NCI-H2081 treated with DMSO at 0.1 percent for 48 hours (cell line): Measurements from ENCODE around the gene DOCK4.

Source experiments
- DNase-seq: peaks from one replicate; lab custom pipeline; 2025; lab: John Stamatoyannopoulos, UW

The DOCK4 gene

DNA sequence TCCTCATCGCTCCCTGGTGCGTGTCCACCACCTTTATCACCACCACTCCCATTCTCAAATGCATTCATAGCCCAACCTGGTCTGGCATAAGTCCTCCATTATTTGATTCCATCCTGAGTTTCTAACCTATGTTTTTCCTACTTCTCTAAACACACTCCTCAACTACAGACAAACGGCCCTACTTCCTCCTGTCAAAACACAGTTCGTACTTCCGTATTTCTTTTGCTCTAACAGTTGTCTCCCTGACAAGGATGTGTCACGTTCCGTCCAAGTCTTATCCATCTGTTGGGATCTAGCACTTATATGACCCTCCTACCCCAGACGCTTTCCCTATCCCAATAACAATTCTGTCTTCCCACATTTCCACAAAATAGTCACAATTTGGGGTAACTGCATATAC, 46.8 kb downstream of the DOCK4 start:
- DNase-seq: no peak

DNA sequence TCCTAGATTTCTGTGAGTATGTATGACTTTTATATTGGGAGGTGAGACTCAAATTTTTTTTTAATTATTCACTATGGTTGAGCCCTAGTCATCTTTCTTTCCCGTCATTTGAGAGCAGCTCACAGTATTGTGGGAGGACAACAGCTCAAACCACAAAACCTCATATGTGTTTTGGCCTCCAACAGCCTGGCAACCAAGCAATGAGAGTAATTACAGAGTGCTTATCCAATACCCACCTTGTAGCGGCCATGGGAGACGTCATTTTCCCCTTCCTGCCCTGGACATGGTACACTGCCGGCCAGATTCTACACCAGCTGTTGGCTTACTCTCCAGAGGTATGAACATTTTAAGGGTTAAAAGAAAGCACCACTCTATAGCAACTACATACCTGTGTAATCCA, 49.1 kb downstream of the DOCK4 start:
- DNase-seq: peak; percentile 42

- DNase-seq: no peak
These were observed 49.8 kb downstream of the DOCK4 start for GRCh38 chr7:112156412-112156811.

DNA sequence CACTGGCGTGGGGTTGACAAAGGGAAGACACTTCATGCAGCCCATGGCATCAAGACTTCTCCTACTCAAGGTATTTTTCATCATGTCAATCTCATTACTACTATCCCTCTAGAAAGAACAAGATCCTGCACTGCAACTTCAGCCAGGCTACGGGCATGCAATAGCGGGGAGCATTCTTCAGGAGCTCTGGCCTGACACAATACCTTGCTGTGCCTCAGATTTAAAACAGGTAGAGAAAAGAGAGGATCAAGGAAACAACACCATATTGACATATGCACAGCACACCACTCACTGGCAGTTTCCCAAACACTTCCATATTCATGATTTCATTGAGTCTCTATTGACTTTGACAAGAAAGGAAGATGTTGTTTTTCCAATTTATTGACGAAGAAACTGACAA, 51.5 kb downstream of the DOCK4 start:
- no peak for DNase-seq

- no peak for DNase-seq
These were observed 54.0 kb downstream of the DOCK4 start for GRCh38 chr7:112152186-112152585.

- DNase-seq: no peak
These were observed 55.2 kb downstream of the DOCK4 start for GRCh38 chr7:112150823-112151641.

DNA sequence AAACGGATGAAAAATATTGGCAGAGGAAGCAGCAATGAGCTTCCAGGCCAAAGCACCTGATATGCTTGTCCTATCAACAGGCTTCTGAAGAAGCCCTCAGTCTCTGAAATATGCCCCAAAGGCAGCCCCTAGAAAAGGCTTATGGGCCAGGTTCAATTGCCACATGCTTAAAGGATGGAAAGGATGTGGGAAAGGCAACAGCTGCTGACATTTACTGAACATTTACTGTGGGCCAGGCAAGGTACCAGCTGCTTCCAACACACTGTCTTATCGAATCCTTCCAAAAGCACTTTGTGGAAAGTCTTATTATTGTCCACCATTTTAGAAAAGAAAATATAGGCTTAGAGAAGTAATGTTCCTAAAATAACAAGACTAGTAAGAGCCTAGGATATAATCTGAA, 56.5 kb downstream of the DOCK4 start:
- no peak for DNase-seq

DNA sequence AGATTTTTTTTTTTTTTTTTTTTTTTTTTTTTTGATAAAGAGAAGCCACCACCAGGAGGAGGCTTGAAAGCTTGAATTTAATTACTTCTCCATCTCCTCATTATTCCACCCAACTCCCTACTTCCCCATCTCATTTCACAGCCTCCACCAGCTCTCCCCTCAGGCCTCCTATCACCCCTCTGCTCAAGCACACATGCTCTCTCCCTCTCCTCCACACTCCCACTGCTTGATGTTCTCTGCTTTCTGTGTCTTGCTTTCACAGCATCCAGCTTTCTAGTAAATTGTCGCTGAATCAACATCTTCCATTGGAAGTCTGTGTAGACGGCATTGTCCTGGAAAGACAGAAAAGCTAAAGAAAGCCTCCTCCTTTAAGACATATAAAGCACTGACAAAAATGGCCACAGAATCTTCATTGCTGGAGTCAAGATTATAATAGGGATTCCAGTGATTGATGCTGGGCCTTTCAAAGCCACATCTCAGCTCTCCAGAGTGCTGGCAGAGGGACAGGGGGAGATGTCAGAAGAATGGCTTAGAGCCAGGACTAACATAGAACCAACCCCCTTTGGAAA, 58.3 kb downstream of the DOCK4 start:
- no peak for DNase-seq

GRCh38 chr7:112145206-112145605, 61.0 kb downstream of the DOCK4 start:
- no peak for DNase-seq

- no peak for DNase-seq
These were observed 61.7 kb downstream of the DOCK4 start for GRCh38 chr7:112144284-112145059.

DNA sequence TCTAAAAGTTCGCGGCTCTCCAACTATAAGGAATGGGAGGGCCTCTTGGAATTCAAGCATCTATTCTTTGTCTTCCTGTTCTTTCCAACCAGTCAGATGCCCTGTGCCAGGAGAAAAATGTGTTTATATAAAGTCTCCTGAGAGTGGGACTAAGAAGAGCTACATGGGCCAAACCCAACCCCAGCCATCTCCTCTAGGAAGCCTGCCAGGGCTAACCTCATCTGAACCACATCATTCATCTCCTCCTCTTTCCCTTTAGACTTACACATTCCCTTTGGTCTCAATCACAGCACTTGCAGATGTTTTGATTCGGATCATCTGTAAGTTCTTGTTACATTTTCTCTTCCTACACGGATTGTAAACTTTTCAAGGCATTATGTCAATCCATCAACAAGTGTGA, 62.6 kb downstream of the DOCK4 start:
- no peak for DNase-seq

- no peak for DNase-seq
These were observed 63.1 kb downstream of the DOCK4 start for GRCh38 chr7:112143136-112143535.

GRCh38 chr7:112140600-112140999, 65.6 kb downstream of the DOCK4 start:
- no peak for DNase-seq

- no peak for DNase-seq
These were observed 67.3 kb downstream of the DOCK4 start for GRCh38 chr7:112138938-112139337.

DNA sequence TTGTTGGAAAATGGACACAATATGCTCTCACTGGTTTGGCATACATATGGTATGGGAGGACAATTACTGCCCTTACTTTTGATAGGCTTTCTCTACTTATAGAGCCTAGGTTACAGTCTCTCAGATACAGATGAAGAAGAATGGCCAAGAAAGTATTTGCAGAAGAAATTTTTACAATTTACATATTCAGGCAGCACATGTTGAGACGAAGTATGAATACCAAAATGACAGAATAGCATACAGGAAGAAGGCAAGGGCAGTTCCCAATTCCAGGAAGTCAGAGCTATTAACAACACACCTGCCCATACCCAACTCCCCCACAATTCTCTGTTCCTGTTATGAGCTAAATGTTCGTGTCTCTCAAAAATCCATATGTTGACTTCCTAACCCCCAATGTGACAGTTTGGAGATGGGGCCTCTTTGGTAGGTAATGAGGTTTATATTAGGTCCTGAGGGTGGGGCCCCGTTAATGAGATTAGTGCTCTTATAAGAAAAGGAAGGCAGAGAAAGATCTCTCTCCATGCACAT, 67.8 kb downstream of the DOCK4 start:
- no peak for DNase-seq

DNA sequence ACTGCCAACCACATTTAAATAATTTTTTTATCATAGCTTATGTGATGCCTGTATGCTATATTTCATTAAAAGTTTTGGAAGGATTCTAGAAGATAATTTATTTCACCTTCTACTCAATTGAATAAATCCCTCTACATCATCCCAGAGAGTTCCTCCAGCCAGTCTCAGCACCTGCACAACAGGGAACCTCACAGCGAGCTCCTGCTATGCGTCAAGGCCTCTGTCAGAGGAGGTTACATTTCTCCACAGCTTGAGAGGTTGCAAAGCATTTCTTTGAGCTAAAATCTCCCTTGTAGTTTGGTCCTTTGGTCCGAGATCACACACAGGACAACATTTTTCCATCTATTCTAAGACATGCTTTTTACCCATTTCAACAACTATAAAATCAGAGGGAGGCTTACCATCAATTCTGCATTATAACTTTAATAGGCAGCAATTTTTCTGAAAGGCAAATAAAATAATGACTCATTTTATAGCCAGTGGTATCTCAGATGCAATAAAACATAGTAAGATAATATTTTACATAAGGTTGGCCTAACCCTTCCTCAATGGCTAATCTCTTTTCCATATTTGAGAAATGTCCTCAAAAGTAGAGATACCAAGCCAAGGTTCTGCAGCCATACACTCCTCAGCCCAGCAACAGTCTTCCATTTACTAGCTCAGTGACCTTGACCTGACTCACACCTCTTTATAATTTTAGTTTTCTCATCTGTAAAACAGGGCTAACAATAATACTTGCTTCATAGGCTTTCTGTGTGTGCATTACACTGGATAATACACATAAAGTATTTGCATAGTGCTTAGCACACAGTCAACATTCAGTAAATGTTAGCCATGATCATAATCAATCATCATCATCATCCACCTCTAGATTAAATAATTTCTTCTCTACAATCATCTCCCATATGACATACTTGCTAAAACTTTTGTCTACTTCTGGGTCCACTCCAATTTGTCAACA, 68.8 kb downstream of the DOCK4 start:
- DNase-seq: no peak

- no peak for DNase-seq
These were observed 69.8 kb downstream of the DOCK4 start for GRCh38 chr7:112136271-112137008.

DNA sequence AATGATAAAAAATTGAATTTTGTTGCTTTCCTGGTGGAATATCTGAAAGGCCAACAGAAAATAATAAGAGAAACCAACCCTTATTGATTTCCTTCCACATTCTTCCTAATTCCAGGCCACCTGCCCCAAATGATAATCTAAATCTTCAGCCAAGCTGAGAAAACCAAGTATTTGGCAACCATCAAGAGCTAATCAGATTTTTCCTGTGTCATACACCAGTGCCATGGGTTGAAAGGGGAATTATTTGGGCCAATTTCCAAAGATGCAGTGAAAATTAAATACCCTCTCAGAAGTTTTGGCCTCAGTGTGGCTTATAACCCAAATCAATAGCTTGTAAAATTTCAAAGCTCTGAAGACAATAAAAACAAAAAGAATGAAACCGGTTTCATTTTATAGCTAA, 70.4 kb downstream of the DOCK4 start:
- DNase-seq: no peak

- DNase-seq: no peak
These were observed 72.2 kb downstream of the DOCK4 start for GRCh38 chr7:112134039-112134438.

GRCh38 chr7:112133328-112133727, 72.9 kb downstream of the DOCK4 start:
- DNase-seq: no peak
